Stomach (tissue), 9 donors: ENCODE results near the gene HIP1. TPM values are rescaled to one million over a fixed set of nuclear protein-coding genes. Genes with fewer than 3 reads are reported as not detected.
"Not testable (repeated sequence)": the region's sequence is repeated elsewhere in the genome, so short reads cannot be mapped to it uniquely, and the experiment has no call there.

Experiments used
- DNase-seq, 2 donors: peaks; one replicate each; pipeline versions ENCODE4 v3.0.0 to v3.0.0-alpha.2; 2013 to 2019
- H3K27ac ChIP-seq, 5 donors: fragments of 200-600 bp in 4 of 5; sonication (generic) in 4 of 5; one replicate each; pipeline ENCODE4 v1.5.1; 2013 to 2019; ENCODE audit warnings: mild to moderate bottlenecking in 1 of 5, moderate library complexity in 1 of 5
- H3K27me3 ChIP-seq, 3 donors: fragments of 200-600 bp; sonication (generic); one replicate each; pipeline ENCODE4 v1.5.1; 2017 to 2019; ENCODE audit warnings: mixed run types in 1 of 3
- H3K36me3 ChIP-seq, 4 donors: fragments of 200-600 bp; sonication (generic); 1 replicate in 3 of 4; 2 replicates in 1 of 4; pipeline ENCODE4 v1.5.1; 2016 to 2019
- H3K4me1 ChIP-seq, 4 donors: fragments of 200-600 bp; sonication (generic); one replicate each; pipeline ENCODE4 v1.5.1; 2016 to 2019
- H3K4me3 ChIP-seq, 4 donors: fragments of 200-600 bp; sonication (generic) in 3 of 4; one replicate each; pipeline ENCODE4 v1.5.1; 2016 to 2019; ENCODE audit warnings: mild to moderate bottlenecking in 1 of 4
- H3K9me3 ChIP-seq, 4 donors: fragments of 200-600 bp; sonication (generic); one replicate each; pipeline ENCODE4 v1.5.1; 2016 to 2019
- CTCF ChIP-seq, 7 experiments: fragments of 450-650 bp in 4 of 7; fragments of 200-600 bp in 3 of 7; sonication (generic) in 3 of 7; IDR thresholded peaks; one replicate each; pipeline ENCODE4 v1.5.1; 2016 to 2019; ENCODE audit warnings: antibody characterized with exemption in 7 of 7, control low read depth in 2 of 7, mild to moderate bottlenecking in 1 of 7
- EP300 ChIP-seq: sonication (generic); formaldehyde crosslinking; IDR thresholded peaks from one replicate; pipeline ENCODE4 v1.6.1; 2017; ENCODE audit warnings: antibody characterized with exemption
- POLR2A ChIP-seq, 4 donors: fragments of 450-650 bp; IDR thresholded peaks; one replicate each; pipeline ENCODE4 v1.6.1; 2016; ENCODE audit warnings: antibody characterized with exemption in 4 of 4, control low read depth in 2 of 4, mild to moderate bottlenecking in 1 of 4, moderate library complexity in 1 of 4
- POLR2AphosphoS5 ChIP-seq, 3 donors: sonication (generic); formaldehyde crosslinking; IDR thresholded peaks; one replicate each; pipeline ENCODE4 v1.6.1; 2016; ENCODE audit warnings: antibody characterized with exemption in 3 of 3
- WGBS, 5 donors: extraction: QIAGEN DNeasy Blood & Tissue Kit in 3 of 5; methylation state at CpG; one replicate each; pipeline versions ENCODE4 v1.1.5 to v1.1.7; 2013 to 2018; 5-methylcytosine and 5-hydroxymethylcytosine counted together
- intact Hi-C: fragments of 100-400 bp; cut with DNase I; formaldehyde crosslinking; loops from one replicate; pipeline ENCODE4 v1.15.1; 2023; ENCODE audit warnings: low total_unique reads
- polyA plus RNA-seq, 3 donors: library from polyadenylated mRNA; stranded (reverse); fragments of 200-250 nt; gene quantifications; one replicate each; pipeline ENCODE4 v1.2.3, GENCODE V29; 2013
- total RNA-seq, 5 donors: library from RNA; depleted of rRNA; stranded (reverse); fragments of >200 nt; gene quantifications; one replicate each; pipeline versions ENCODE4 v1.1.0 to v1.2.3, GENCODE V29; 2014 to 2016
- donor health status: healthy with polysubstance abuse.
- donor health status: Bipolar disorder and iron deficiency.
- donor health status: healthy.

Gene HIP1
- total and polyA plus RNA-seq, 8 donors: 2.8 to 15.8 (median 6.8) TPM

DNA sequence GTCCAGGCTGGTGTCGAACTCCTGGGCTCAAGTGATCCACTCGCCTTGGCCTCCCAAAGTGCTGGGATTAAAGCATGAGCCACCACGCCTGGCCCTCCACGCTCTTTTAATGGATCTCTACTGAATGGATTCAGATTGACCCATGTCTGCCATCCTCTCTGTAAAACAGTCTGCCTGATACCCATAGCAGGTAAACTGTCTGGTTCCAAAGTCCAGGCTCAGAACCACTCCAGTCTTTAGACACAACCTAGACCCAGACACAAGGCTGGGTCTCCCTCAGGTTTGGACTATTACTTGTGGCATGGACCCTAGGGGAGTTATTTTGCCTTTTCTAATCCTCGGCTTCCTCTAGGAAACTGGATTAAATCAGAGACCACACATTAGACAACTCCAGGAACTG, 19.1 kb downstream of the HIP1 start:
- H3K4me1 ChIP-seq: peaks cover 0 to 3% (median 0%) of the 10 kb centered on the region in 4 donors
- no peaks in the 10 kb centered on the region for H3K9me3 ChIP-seq
- H3K27me3 ChIP-seq: no peaks in the 10 kb centered on the region
- intact Hi-C loops: loop anchor here (10.0 kb wide), 1 partner anchor 55 kb away; no protein-coding TSS in a partner anchor
- H3K4me3 ChIP-seq: no peak overlapping the region
- no peak overlapping the region for H3K27ac ChIP-seq
- no peak for TF ChIP-seq EP300
- TF ChIP-seq POLR2AphosphoS5 (IDR thresholded peaks at IDR 0.05): no peak
- TF ChIP-seq POLR2A (IDR thresholded peaks at IDR 0.05): no peak
- TF ChIP-seq CTCF (IDR thresholded peaks at IDR 0.05): no peak
- H3K36me3 ChIP-seq: no peaks in the 10 kb centered on the region
- 95 to 96% (median 95%) methylated on average over 5 of the region's 5 CpGs for WGBS, 5 donors
- DNase-seq: no peak

DNA sequence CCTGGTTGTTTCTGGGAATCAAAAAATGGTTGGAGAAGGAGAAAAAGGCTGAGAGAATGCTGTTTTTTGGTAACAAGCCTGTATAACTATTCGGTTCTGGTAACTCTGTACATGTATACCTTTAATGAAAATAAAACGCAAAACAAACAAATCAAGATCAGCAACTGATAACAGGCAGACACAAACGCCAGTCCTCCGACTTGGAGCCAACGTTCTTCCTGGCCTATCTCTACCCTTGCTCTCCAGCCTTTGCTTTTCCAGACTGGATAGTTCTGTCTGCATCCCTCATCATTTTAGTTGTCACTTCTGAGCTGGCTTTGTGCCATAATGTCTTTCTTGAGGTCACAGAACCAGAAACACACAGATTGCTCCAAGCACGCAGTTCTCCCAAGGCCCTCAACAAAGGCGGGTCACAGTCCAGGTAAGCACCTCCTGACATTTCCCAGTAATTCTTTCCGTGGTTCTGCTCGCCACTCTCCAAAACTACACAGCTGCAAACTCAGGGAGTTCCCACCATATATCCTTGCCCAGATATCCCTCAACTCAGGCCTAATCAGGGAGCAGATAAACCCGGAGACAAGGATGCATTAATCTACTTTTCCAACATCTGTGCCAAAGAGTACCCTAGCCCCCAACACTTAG, 20.2 kb downstream of the HIP1 start:
- WGBS, 5 donors: 31 to 57% (median 50%) methylated on average over 10 of the region's 10 CpGs
- no peak overlapping the region for H3K4me3 ChIP-seq
- intact Hi-C loops: no loop called here
- no peaks in the 10 kb centered on the region for H3K27me3 ChIP-seq
- H3K9me3 ChIP-seq: no peaks in the 10 kb centered on the region
- peaks cover 0 to 3% (median under 1%) of the 10 kb centered on the region in 4 donors for H3K4me1 ChIP-seq
- H3K27ac ChIP-seq: no peak overlapping the region
- peak in 1 of 2 donors; percentile 25 for DNase-seq
- TF ChIP-seq POLR2A (IDR thresholded peaks at IDR 0.05) (no peak), CTCF (IDR thresholded peaks at IDR 0.05) (no peak), POLR2AphosphoS5 (IDR thresholded peaks at IDR 0.05) (no peak), EP300 (no peak)
- H3K36me3 ChIP-seq: no peaks in the 10 kb centered on the region

DNA sequence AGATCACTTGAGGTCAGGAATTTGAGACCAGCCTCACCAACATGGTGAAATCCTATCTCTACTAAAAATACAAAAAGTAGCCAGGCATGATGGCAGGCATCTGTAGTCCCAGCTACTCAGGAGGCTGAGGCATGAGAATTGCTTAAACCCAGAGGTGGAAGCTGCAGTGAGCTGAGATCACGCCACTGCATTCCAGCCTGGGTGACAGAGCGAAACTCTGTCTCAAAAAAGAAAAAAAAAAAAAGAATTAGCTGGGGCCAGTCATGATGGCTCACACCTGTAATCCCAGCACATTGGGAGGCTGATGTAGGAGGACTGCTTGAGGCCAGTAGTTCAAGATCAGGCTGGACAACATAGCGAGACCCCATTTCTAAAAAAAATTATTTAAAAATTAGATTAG, 21.0 kb downstream of the HIP1 start:
- H3K36me3 ChIP-seq, H3K4me1 ChIP-seq, intact Hi-C loops, H3K27ac ChIP-seq, H3K27me3 ChIP-seq, H3K4me3 ChIP-seq, DNase-seq, H3K9me3 ChIP-seq: not testable (repeated sequence)
- WGBS, 5 donors: 97 to 100% (median 98%) methylated on average over 3 of the region's 3 CpGs

- no peak for TF ChIP-seq CTCF (IDR thresholded peaks at IDR 0.05)
- TF ChIP-seq POLR2AphosphoS5 (IDR thresholded peaks at IDR 0.05): no peak
- no peak for TF ChIP-seq POLR2A (IDR thresholded peaks at IDR 0.05)
- no peak for TF ChIP-seq EP300
- DNase-seq: no peak
- H3K36me3 ChIP-seq: no peaks in the 10 kb centered on the region
- intact Hi-C loops: no loop called here
- no peaks in the 10 kb centered on the region for H3K9me3 ChIP-seq
- no peak overlapping the region for H3K4me3 ChIP-seq
- H3K4me1 ChIP-seq: peaks cover 0 to 14% (median 8%) of the 10 kb centered on the region in 4 donors
- H3K27me3 ChIP-seq: no peaks in the 10 kb centered on the region
- WGBS, 5 donors: 86 to 90% (median 87%) methylated on average over 9 of the region's 9 CpGs
- H3K27ac ChIP-seq: no peak overlapping the region
Observed at GRCh38 chr7:75716992-75717626, 21.6 kb downstream of the HIP1 start.

DNA sequence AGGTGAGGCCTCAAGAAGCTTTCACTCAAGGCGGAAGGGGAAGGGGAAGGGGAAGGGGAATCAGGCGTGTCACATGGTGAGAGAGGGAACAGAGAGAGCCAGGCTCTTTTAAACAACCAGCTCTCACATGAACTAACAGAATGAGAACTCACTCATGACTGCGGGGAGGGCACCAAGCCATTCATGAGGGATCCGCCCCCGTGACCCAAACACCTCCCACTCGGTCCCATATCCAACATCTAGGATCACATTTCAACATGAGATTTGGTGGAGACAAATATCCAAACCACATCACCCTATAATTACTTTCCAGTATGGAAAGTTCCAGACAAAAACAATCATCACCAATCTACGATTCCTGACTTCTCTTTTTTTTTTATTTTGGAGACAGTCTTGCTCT, 22.9 kb downstream of the HIP1 start:
- no peak overlapping the region for H3K27ac ChIP-seq
- intact Hi-C loops: no loop called here
- DNase-seq: no peak

More for the DNA sequence above, 22.9 kb downstream of the HIP1 start:
- H3K4me1 ChIP-seq: peaks cover 0 to 18% (median 13%) of the 10 kb centered on the region in 4 donors
- WGBS, 5 donors: 87 to 96% (median 91%) methylated on average over 7 of the region's 7 CpGs
- peaks cover 0 to 2% (median 0%) of the 10 kb centered on the region in 4 donors for H3K9me3 ChIP-seq
- H3K36me3 ChIP-seq: no peaks in the 10 kb centered on the region
- no peak overlapping the region for H3K4me3 ChIP-seq
- H3K27me3 ChIP-seq: no peaks in the 10 kb centered on the region
- no peak for TF ChIP-seq POLR2A (IDR thresholded peaks at IDR 0.05)
- TF ChIP-seq CTCF (IDR thresholded peaks at IDR 0.05): no peak
- no peak for TF ChIP-seq EP300
- TF ChIP-seq POLR2AphosphoS5 (IDR thresholded peaks at IDR 0.05): no peak
